ENCODE results near the gene NR6A1.

Gene NR6A1

GRCh38 chr9:124558777-124559470, 212.2 kb downstream of the NR6A1 start:
- peak; percentile 61 for DNase-seq

- DNase-seq, result no peak
Observed at GRCh38 chr9:124557895-124558294, 213.2 kb downstream of the NR6A1 start.

- DNase-seq, result no peak
Observed at GRCh38 chr9:124555043-124555442, 216.1 kb downstream of the NR6A1 start.

GRCh38 chr9:124553738-124554137, 217.4 kb downstream of the NR6A1 start:
- DNase-seq, result no peak

- no peak for DNase-seq
Observed at GRCh38 chr9:124552273-124552605, 218.9 kb downstream of the NR6A1 start.

GRCh38 chr9:124551472-124552272, 219.4 kb downstream of the NR6A1 start:
- DNase-seq, result peak; percentile 70

- DNase-seq, result no peak
Observed at GRCh38 chr9:124550072-124550471, 221.0 kb downstream of the NR6A1 start.

- DNase-seq, result no peak
Observed at GRCh38 chr9:124549016-124549415, 222.1 kb downstream of the NR6A1 start.

- peak; percentile 13 for DNase-seq
Observed at GRCh38 chr9:124544535-124544934, 226.6 kb downstream of the NR6A1 start.

GRCh38 chr9:124541824-124542223, 229.3 kb downstream of the NR6A1 start:
- peak; percentile 23 for DNase-seq

GRCh38 chr9:124537926-124538325, 233.2 kb downstream of the NR6A1 start:
- DNase-seq, result no peak

- DNase-seq, result no peak
Observed at GRCh38 chr9:124535846-124536245, 235.3 kb downstream of the NR6A1 start.

- no peak for DNase-seq
Observed at GRCh38 chr9:124532897-124533296, 238.2 kb downstream of the NR6A1 start.

- no peak for DNase-seq
Observed at GRCh38 chr9:124531115-124531514, 240.0 kb downstream of the NR6A1 start.

GRCh38 chr9:124530246-124530645, 240.9 kb downstream of the NR6A1 start:
- no peak for DNase-seq

GRCh38 chr9:124527781-124528180, 243.3 kb downstream of the NR6A1 start:
- no peak for DNase-seq

GRCh38 chr9:124526174-124526573, 244.9 kb downstream of the NR6A1 start:
- no peak for DNase-seq

- no peak for DNase-seq
Observed at GRCh38 chr9:124522121-124523098, 248.7 kb downstream of the NR6A1 start.

- DNase-seq, result no peak
Observed at GRCh38 chr9:124521142-124521541, 250.0 kb downstream of the NR6A1 start.

GRCh38 chr9:124520206-124520596, 250.9 kb downstream of the NR6A1 start:
- DNase-seq, result no peak

- DNase-seq, result no peak
Observed at GRCh38 chr9:124518116-124518515, 253.0 kb downstream of the NR6A1 start.

- no peak for DNase-seq
Observed at GRCh38 chr9:124517600-124517999, 253.5 kb downstream of the NR6A1 start.

GRCh38 chr9:124514874-124515273, 256.2 kb downstream of the NR6A1 start:
- no peak for DNase-seq
